Lower leg skin (tissue), 3 donors: ENCODE measurements around the gene BUD13.

ENCODE experiments used
- POLR2A ChIP-seq, 2 donors: fragments of 450-650 bp; IDR thresholded peaks; one replicate each; pipeline ENCODE4 v1.6.1; 2016 to 2017; ENCODE audit warnings: antibody characterized with exemption in 2 of 2, mild to moderate bottlenecking in 1 of 2, moderate library complexity in 1 of 2
- TF ChIP-seq, protein P1 (sequence below), 3 donors: fragments of 450-650 bp; IDR thresholded peaks; one replicate each; pipeline ENCODE4 v1.5.1; 2016; ENCODE audit warnings: antibody characterized with exemption in 3 of 3, mild to moderate bottlenecking in 3 of 3, moderate library complexity in 2 of 3

DNA sequence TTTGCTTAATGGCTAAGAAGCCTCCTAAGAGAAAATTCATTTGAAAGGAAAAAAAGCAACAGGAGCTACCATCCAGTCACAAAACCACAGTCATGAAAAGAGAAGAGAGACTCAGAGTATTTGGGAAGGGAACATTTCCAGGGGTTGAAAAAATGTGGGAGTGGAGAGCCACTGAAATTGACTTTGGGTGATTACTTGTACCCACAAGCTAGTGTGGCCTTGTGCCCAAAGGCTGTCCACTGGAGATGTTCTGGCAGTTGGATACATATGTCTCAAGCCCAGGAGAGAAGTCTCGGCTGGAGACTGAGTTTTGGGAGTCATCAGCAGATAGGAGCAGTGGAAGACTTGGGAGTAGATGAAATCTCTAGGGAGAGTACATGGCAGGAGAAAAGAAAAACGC, 22.1 kb upstream of the BUD13 start:
- TF ChIP-seq, protein P1, sequence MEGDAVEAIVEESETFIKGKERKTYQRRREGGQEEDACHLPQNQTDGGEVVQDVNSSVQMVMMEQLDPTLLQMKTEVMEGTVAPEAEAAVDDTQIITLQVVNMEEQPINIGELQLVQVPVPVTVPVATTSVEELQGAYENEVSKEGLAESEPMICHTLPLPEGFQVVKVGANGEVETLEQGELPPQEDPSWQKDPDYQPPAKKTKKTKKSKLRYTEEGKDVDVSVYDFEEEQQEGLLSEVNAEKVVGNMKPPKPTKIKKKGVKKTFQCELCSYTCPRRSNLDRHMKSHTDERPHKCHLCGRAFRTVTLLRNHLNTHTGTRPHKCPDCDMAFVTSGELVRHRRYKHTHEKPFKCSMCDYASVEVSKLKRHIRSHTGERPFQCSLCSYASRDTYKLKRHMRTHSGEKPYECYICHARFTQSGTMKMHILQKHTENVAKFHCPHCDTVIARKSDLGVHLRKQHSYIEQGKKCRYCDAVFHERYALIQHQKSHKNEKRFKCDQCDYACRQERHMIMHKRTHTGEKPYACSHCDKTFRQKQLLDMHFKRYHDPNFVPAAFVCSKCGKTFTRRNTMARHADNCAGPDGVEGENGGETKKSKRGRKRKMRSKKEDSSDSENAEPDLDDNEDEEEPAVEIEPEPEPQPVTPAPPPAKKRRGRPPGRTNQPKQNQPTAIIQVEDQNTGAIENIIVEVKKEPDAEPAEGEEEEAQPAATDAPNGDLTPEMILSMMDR (IDR thresholded peaks at IDR 0.05): no peak
- TF ChIP-seq POLR2A (IDR thresholded peaks at IDR 0.05): no peak
